ENCODE results near the gene SNCAIP.

Gene SNCAIP

GRCh38 chr5:122423221-122423620 lies 111.2 kb downstream of the SNCAIP start:
- DNase-seq (ENCODE audit: low read depth, low spot score), result no peak

- DNase-seq (ENCODE audit: low read depth, low spot score), result no peak
Observed at GRCh38 chr5:122424132-122424531, 112.1 kb downstream of the SNCAIP start.

GRCh38 chr5:122426301-122426700 lies 114.3 kb downstream of the SNCAIP start:
- DNase-seq (ENCODE audit: low read depth, low spot score), result no peak

- DNase-seq (ENCODE audit: low read depth, low spot score), result no peak
Observed at GRCh38 chr5:122427621-122428020, 115.6 kb downstream of the SNCAIP start.

DNA sequence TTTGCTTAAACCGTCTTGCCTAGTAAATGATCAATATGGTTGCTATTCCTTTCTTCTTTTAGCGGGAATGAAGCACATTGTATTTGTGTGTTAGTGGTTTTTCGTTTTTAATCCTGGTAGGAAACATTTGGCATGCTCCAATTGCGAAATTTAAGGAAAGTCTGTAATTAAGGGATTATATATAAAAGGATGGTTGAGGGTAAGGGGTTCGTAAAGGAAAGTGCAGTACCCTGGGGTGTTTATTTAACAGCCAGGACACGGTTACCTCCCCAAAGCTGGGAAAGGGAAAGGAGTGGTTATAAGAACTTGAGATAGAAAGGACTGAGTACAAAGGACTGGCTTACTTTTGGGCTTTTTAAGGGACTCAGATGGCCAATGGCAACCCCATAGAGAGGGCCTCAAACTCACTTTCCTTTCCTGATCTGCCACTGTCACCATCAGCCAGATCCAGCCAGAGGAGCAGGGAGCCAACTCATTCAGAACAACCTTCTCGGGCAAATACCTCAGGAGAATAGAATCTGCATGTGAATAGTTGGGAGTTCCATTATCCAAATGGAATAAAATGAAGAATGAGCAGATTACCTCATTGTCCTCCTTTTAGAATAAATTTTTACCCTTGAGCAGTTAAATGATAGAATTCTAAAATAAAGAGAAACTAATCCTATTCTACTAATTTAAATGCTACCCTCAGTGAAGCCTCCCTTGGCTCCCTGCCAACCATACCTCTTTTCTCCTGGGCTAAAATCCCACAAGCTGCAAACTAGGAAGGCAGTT lies 117.7 kb downstream of the SNCAIP start:
- no peak for DNase-seq (ENCODE audit: low read depth, low spot score)

DNA sequence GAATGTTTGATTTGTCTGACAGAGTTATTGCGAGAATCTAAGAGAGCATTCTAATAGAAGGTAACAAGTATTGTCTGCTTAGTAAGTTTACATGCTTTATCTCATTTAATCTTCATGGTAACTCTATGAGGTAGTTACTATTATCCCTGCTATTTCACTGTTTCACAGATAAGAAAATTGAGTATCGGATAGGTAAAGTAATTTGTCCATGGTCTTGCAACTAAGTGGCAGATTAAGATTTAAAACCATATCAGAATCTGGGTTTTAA lies 118.2 kb downstream of the SNCAIP start:
- DNase-seq (ENCODE audit: low read depth, low spot score), result no peak

GRCh38 chr5:122431298-122431697 lies 119.3 kb downstream of the SNCAIP start:
- DNase-seq (ENCODE audit: low read depth, low spot score), result no peak

GRCh38 chr5:122434205-122434970 lies 122.4 kb downstream of the SNCAIP start:
- no peak for DNase-seq (ENCODE audit: low read depth, low spot score)

DNA sequence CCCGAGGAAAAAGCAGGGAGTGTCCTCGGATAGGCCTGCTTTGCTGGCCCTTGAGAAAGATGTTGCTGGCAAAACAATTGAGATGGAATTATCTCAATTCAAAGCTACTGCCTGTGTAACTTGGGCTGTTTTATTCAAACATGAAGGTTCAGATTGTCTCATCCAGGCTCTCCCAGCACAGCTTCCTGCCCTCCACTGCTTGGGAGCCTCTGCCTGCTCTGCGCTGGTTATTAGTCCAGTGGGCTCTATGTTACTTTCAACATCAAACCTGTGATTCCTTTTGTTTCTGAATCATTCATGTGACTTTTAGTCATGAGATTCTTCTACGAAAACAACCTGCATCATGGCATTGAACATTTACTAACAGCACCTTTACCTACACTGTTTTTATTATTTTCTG lies 123.2 kb downstream of the SNCAIP start:
- no peak for DNase-seq (ENCODE audit: low read depth, low spot score)

GRCh38 chr5:122435761-122436160 lies 123.7 kb downstream of the SNCAIP start:
- no peak for DNase-seq (ENCODE audit: low read depth, low spot score)

- DNase-seq (ENCODE audit: low read depth, low spot score), result no peak
Observed at GRCh38 chr5:122436615-122437014, 124.6 kb downstream of the SNCAIP start.

GRCh38 chr5:122439645-122440044 lies 127.6 kb downstream of the SNCAIP start:
- DNase-seq (ENCODE audit: low read depth, low spot score), result no peak

- no peak for DNase-seq (ENCODE audit: low read depth, low spot score)
Observed at GRCh38 chr5:122442938-122443337, 130.9 kb downstream of the SNCAIP start.

DNA sequence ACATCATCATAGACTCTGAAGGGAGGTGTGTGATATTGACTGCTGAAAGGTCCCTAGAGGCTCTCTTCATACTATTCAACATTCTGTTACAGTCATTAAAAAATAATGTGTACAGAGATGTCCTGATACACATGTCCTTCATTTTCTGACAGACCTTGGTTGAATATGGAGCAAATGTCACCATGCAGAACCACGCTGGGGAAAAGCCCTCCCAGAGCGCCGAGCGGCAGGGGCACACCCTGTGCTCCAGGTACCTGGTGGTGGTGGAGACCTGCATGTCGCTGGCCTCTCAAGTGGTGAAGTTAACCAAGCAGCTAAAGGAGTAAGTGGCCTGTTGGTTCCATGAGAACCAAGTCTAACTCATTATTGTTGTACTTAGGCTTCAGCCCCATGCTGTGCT lies 132.4 kb downstream of the SNCAIP start:
- no peak for DNase-seq (ENCODE audit: low read depth, low spot score)

GRCh38 chr5:122445070-122445469 lies 133.0 kb downstream of the SNCAIP start:
- DNase-seq (ENCODE audit: low read depth, low spot score), result no peak

DNA sequence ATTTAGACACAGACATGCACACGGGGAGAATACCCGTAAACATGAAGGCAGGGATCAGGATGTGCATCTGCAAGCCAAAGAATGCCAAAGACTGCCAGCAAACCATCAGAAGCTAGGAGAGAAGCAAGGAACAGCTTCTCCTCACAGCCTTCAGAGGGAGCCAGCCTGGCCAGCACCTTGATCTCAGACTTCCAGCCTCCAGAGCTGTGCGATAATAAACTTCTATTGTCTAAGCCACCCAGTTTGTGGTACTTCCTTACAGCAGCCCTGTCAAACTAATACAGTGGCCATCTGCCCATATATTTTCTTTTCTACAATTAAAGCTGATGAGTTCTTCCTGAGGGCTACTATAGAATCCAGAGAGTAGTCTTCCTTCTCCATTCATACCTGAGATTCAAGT lies 135.0 kb downstream of the SNCAIP start:
- DNase-seq (ENCODE audit: low read depth, low spot score), result no peak

- no peak for DNase-seq (ENCODE audit: low read depth, low spot score)
Observed at GRCh38 chr5:122447879-122448278, 135.8 kb downstream of the SNCAIP start.

DNA sequence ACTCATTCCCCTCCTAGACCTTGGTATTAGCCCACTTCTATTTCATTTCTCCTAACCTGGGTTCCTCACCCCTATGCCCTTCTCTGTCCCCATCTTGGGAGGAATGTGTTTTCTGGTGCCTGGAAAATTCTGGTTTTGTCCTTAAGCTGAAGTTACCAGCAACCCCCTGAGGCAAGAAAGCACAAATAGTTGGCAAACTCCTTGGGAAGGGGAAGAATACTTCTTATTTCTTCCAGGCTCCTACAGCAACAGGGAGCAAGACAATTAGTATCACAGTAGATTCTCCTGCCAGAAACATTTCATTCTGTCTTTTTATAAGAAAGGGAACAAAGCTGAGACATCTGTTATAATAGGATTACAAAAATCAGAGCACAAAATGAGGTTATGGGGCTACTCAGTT lies 142.5 kb downstream of the SNCAIP start:
- DNase-seq (ENCODE audit: low read depth, low spot score), result no peak

GRCh38 chr5:122455939-122456338 lies 143.9 kb downstream of the SNCAIP start:
- DNase-seq (ENCODE audit: low read depth, low spot score), result no peak

GRCh38 chr5:122457178-122457826 lies 145.3 kb downstream of the SNCAIP start:
- DNase-seq (ENCODE audit: low read depth, low spot score), result no peak

DNA sequence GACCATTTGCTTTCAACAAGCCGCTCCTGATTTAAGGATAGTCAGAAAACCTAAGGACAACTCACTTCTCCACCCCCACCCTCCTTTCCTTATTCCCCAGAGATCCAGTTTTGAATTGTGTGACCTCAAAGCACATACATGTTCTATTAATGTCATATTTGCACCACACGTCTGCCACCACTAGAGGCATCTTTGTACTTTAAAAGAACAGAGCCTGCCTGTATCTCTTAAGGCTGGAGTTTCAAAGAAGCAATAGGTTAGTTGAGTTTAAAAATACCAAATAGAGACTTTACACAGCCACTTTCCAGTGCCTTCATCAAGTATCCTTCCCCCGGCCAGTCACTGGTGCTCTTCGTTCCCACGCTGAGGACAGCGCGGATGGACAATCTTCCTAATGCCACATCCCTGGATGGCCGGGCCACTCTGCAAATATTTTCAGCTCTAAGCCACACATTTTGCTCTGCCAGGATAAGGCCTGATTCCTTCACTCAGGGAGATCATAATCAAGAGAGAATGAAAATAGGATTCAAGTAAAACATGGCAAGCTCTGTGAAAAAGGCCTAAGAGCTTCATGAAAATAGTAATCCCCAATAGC lies 146.3 kb downstream of the SNCAIP start:
- DNase-seq (ENCODE audit: low read depth, low spot score), result no peak

- no peak for DNase-seq (ENCODE audit: low read depth, low spot score)
Observed at GRCh38 chr5:122462486-122462885, 150.4 kb downstream of the SNCAIP start.

GRCh38 chr5:122463221-122463620 lies 151.2 kb downstream of the SNCAIP start:
- DNase-seq (ENCODE audit: low read depth, low spot score), result no peak
